DND-41 (cell line): ENCODE measurements around the gene AUTS2.

Experiments used
- ATAC-seq: fragments of 200-7000 bp; cut with Tn5 transposase; 3 replicates; pipeline ENCODE4 v1.9.1; 2021; ENCODE audit warnings: low read depth; ENCODE audit not compliant: insufficient read depth
- DNase-seq: peaks from one replicate; pipeline ENCODE4 v3.0.0-alpha.2; 2020
- H2AFZ ChIP-seq: 2 replicates; pipeline ENCODE4 v1.6.0; 2012; ENCODE audit warnings: low read depth, low read length
- H3K27ac ChIP-seq: 2 replicates; pipeline ENCODE4 v1.5.1; 2012; ENCODE audit warnings: low read length, inconsistent platforms
- H3K27me3 ChIP-seq: fragments of 200-600 bp; sonication (generic); 2 replicates; pipeline ENCODE4 v1.6.0; 2012; ENCODE audit warnings: low read length, mild to moderate bottlenecking, inconsistent platforms; ENCODE audit not compliant: insufficient read depth, poor library complexity
- H3K36me3 ChIP-seq: 2 replicates; pipeline ENCODE4 v1.5.1; 2012; ENCODE audit warnings: low read length, inconsistent platforms; ENCODE audit not compliant: insufficient read depth
- H3K4me1 ChIP-seq: 2 replicates; pipeline ENCODE4 v1.5.1; 2012; ENCODE audit warnings: mild to moderate bottlenecking, low read length; ENCODE audit not compliant: insufficient read depth
- H3K4me2 ChIP-seq: 2 replicates; pipeline ENCODE4 v1.6.0; 2012; ENCODE audit warnings: mild to moderate bottlenecking, moderate library complexity, low read length, inconsistent platforms; ENCODE audit not compliant: insufficient read depth
- H3K4me3 ChIP-seq, 2 experiments: fragments of 200-600 bp in 1 of 2; shearing (Covaris generic) in 1 of 2; 2 replicates each; pipeline ENCODE4 v1.5.1; 2012 to 2016; ENCODE audit warnings: inconsistent platforms in 2 of 2, low read length in 2 of 2, mild to moderate bottlenecking in 2 of 2, low read depth in 1 of 2, moderate library complexity in 1 of 2
- H3K79me2 ChIP-seq: 2 replicates; pipeline ENCODE4 v1.6.0; 2012; ENCODE audit warnings: low read length, inconsistent platforms; ENCODE audit not compliant: insufficient read depth
- H3K9ac ChIP-seq: 2 replicates; pipeline ENCODE4 v1.6.0; 2012; ENCODE audit warnings: low read depth, mild to moderate bottlenecking, inconsistent platforms, low read length, moderate library complexity
- H3K9me3 ChIP-seq: 2 replicates; pipeline ENCODE4 v1.5.1; 2012; ENCODE audit warnings: low read length, moderate library complexity, mild to moderate bottlenecking, inconsistent platforms; ENCODE audit not compliant: insufficient read depth, severe bottlenecking
- H4K20me1 ChIP-seq: 2 replicates; pipeline ENCODE4 v1.6.0; 2012; ENCODE audit warnings: low read length; ENCODE audit not compliant: insufficient read depth
- EZH2 ChIP-seq: IDR thresholded peaks from 3 replicates; pipeline ENCODE4 v1.6.1; 2012; ENCODE audit warnings: borderline replicate concordance, low read depth, mild to moderate bottlenecking, moderate library complexity, low read length, inconsistent platforms; ENCODE audit not compliant: severe bottlenecking
- TF ChIP-seq, protein P1 (sequence below): IDR thresholded peaks from 2 replicates; pipeline ENCODE4 v1.5.1; 2012; ENCODE audit warnings: borderline replicate concordance, low read length, moderate library complexity, mild to moderate bottlenecking; ENCODE audit not compliant: poor library complexity, severe bottlenecking; ENCODE audit errors: extremely low read depth

AUTS2 gene

DNA sequence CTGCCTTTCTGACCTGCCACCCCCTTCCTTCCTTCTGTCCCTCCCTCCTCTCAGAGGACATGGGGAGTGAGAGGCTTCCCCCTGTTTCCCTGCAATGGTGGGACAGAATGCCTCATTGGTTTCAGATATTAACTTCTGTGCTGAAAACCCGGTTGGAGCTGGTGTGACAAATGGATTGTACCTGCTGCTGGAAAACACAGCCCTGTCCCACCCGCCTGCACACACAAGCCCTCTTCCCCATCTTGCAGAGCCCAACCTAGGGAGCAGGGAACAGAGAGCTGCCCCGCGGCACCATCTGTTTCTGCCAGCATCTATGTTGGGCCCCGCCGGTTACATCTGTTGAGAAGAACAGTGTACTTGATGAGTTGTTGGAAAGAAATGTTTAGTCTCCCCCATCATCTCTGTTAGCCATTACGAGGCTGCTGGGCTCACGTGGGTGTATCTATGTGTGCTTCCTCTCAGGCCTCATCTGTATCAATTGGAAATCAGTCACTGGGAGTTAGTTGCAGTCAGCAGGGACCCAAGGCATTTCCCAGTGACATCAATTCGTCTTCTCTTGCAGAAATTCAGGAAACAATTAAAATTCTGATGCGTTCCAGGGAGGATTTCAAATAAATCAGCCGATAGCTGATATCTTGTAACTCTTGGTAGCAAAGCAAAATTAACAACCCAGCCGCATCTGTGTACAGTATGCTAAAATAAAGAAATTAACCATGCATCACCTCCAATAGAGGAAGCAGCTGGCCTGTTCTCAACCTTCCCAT, 808.1 kb downstream of the AUTS2 start:
- Histone ChIP-seq H3K9me3 (no peaks in the 10 kb centered on the region), H3K4me3 (no peak overlapping the region), H3K27ac (no peak overlapping the region), H3K4me2 (no peak overlapping the region), H3K79me2 (no peaks in the 10 kb centered on the region), H3K27me3 (no peaks in the 10 kb centered on the region), H3K36me3 (no peaks in the 10 kb centered on the region), H4K20me1 (no peaks in the 10 kb centered on the region), H3K4me1 (no peaks in the 10 kb centered on the region), H2AFZ (no peak overlapping the region), H3K9ac (no peak overlapping the region)
- TF ChIP-seq EZH2, result no peak
- TF ChIP-seq, protein P1, sequence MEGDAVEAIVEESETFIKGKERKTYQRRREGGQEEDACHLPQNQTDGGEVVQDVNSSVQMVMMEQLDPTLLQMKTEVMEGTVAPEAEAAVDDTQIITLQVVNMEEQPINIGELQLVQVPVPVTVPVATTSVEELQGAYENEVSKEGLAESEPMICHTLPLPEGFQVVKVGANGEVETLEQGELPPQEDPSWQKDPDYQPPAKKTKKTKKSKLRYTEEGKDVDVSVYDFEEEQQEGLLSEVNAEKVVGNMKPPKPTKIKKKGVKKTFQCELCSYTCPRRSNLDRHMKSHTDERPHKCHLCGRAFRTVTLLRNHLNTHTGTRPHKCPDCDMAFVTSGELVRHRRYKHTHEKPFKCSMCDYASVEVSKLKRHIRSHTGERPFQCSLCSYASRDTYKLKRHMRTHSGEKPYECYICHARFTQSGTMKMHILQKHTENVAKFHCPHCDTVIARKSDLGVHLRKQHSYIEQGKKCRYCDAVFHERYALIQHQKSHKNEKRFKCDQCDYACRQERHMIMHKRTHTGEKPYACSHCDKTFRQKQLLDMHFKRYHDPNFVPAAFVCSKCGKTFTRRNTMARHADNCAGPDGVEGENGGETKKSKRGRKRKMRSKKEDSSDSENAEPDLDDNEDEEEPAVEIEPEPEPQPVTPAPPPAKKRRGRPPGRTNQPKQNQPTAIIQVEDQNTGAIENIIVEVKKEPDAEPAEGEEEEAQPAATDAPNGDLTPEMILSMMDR, result no peak
- DNase-seq, result no peak
- ATAC-seq, result no peak

DNA sequence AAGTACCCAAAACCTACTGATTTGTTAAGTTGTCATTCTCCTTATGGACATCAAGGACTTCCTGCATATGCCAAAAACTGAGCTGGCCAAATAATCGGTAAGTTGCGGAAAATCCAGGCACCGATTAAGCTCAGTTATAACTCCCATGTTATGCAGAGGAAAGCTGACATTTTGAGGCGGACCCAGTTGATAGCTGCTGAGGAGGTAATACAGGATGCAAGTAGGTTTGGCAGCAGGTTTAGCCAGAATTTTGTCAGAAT, 808.6 kb downstream of the AUTS2 start:
- Histone ChIP-seq H3K4me3 (no peak overlapping the region), H3K4me1 (no peaks in the 10 kb centered on the region), H3K9ac (no peak overlapping the region), H3K27ac (no peak overlapping the region), H4K20me1 (no peaks in the 10 kb centered on the region), H3K79me2 (no peaks in the 10 kb centered on the region), H3K4me2 (no peak overlapping the region), H3K36me3 (no peaks in the 10 kb centered on the region), H3K27me3 (no peaks in the 10 kb centered on the region), H3K9me3 (no peaks in the 10 kb centered on the region), H2AFZ (no peak overlapping the region)
- TF ChIP-seq, protein P1, result no peak
- no peak for TF ChIP-seq EZH2
- ATAC-seq (no peak), DNase-seq (no peak)

DNA sequence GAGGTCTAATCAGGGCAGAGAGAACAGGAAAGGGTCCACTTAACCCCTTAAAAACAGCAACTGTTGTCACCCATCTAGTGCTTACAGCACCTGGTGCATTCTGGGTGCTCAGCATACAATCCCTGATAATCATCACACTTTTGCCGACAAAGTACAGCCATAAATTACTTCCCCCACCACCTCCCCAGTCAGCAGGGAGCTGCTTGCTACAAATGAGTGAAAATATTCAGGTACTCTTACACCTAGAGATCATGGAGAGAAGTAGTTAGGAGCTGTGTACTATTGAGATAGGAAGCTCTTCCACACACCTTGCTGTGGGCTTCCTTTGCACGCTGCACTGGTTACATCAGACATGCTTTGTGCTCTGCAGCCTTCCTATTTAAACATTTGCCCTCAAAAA, 810.2 kb downstream of the AUTS2 start:
- H3K4me3 ChIP-seq, result no peak overlapping the region
- H3K36me3 ChIP-seq, result no peaks in the 10 kb centered on the region
- no peak overlapping the region for H2AFZ ChIP-seq
- no peaks in the 10 kb centered on the region for H3K79me2 ChIP-seq
- ATAC-seq (no peak), DNase-seq (no peak)
- no peak overlapping the region for H3K4me2 ChIP-seq
- no peaks in the 10 kb centered on the region for H4K20me1 ChIP-seq
- no peak overlapping the region for H3K9ac ChIP-seq
- TF ChIP-seq, protein P1, result no peak
- TF ChIP-seq EZH2, result no peak
- H3K9me3 ChIP-seq, result no peaks in the 10 kb centered on the region
- H3K27me3 ChIP-seq, result no peaks in the 10 kb centered on the region
- no peak overlapping the region for H3K27ac ChIP-seq
- no peaks in the 10 kb centered on the region for H3K4me1 ChIP-seq

DNA sequence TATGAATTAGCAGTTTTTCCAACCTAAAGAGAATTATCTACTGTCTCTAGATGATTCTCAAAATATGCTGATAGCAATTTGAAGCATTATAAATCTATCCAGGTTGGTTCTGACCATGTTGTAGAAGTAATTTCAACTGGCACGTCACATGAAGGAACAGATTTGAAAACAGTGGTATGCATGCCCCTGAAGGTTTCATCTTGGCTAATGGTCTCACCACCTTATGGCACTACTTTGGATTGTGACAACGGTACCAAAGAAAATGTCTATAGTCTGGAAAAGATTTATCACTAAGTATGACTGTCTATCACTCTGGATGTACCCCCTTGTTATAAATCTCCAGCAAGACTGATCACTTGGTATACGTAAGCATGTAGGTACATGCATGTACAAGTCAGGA, 810.6 kb downstream of the AUTS2 start:
- Histone ChIP-seq H4K20me1 (no peaks in the 10 kb centered on the region), H3K9me3 (no peaks in the 10 kb centered on the region), H3K4me3 (no peak overlapping the region), H3K27me3 (no peaks in the 10 kb centered on the region), H3K9ac (no peak overlapping the region), H3K4me1 (no peaks in the 10 kb centered on the region), H3K79me2 (no peaks in the 10 kb centered on the region), H3K4me2 (no peak overlapping the region), H3K27ac (no peak overlapping the region), H3K36me3 (no peaks in the 10 kb centered on the region), H2AFZ (no peak overlapping the region)
- TF ChIP-seq, protein P1, result no peak
- TF ChIP-seq EZH2, result no peak
- ATAC-seq (no peak), DNase-seq (no peak)
